ENCODE data around the gene FBLN2.

GRCh38 chr3:13522236-13522635 is 26.7 kb upstream of the FBLN2 start:
- TF ChIP-seq KLF12 (CRISPR knock-in tag; IDR thresholded peaks at IDR 0.05; ENCODE audit: borderline replicate concordance) (no peak), ZNF512B (CRISPR knock-in tag; IDR thresholded peaks at IDR 0.05; ENCODE audit: borderline replicate concordance) (no peak)

All from HepG2 (cell line).